HepG2 (cell line): ENCODE data around the gene NAT9. TPM values are rescaled to one million over a fixed set of nuclear protein-coding genes. Genes with fewer than 3 reads are reported as not detected.

ENCODE experiments used
- ATAC-seq: fragments of 200-7000 bp; cut with Tn5 transposase; 3 replicates; pipeline ENCODE4 v1.9.1; 2020; ENCODE audit warnings: mild to moderate bottlenecking, moderate library complexity
- BruUV-seq: library from RNA; stranded (reverse); fragments of 400-500 nt; replicated peaks from 2 replicates; lab custom pipeline; 2021; lab: Mats Ljungman, UMichigan
- CTCF ChIA-PET: fragments of 300-600 bp; formaldehyde crosslinking; extraction: SDS; loops from one replicate; lab custom pipeline; 2021; ENCODE audit warnings: low total read pairs, inconsistent platforms, low intra/inter-chr PET ratio; lab: Yijun Ruan, JAX
- POLR2A ChIA-PET: fragments of 350-600 bp; sonication (Branson Sonifier 250); formaldehyde crosslinking; loops from one replicate; lab custom pipeline; 2020; ENCODE audit warnings: antibody characterized with exemption, inconsistent platforms; lab: Yijun Ruan, JAX
- DNase-seq: peaks from one replicate; pipeline ENCODE4 v3.0.0-alpha.2; 2015; ENCODE audit warnings: low spot score
- FAIRE-seq: peaks from 3 replicates; lab custom pipeline; 2011; peaks lifted over from hg19 to GRCh38; lab: Jason Lieb, UNC
- H2AFZ ChIP-seq: one replicate; pipeline ENCODE4 v1.6.1; 2011; ENCODE audit warnings: low read length, inconsistent platforms
- H3K27ac ChIP-seq: fragments of 300-600 bp; 3 replicates; pipeline ENCODE4 v1.8.0; 2011; ENCODE audit warnings: mixed run types, mild to moderate bottlenecking, mixed read lengths, low read length, inconsistent platforms; ENCODE audit not compliant: insufficient read depth; ENCODE audit errors: extremely low read length
- H3K27me3 ChIP-seq, 2 experiments: fragments of 200-600 bp in 1 of 2; 2 replicates in 1 of 2; 3 replicates in 1 of 2; pipeline versions ENCODE4 v1.6.0 to v1.8.0; 2011; ENCODE audit warnings: low read length in 2 of 2, mild to moderate bottlenecking in 2 of 2, moderate library complexity in 2 of 2, inconsistent platforms in 1 of 2; ENCODE audit not compliant: insufficient read depth in 2 of 2, control insufficient read depth in 1 of 2
- H3K36me3 ChIP-seq, 2 experiments: fragments of 200-600 bp in 1 of 2; replicated peaks in 1 of 2; 2 replicates in 1 of 2; 3 replicates in 1 of 2; pipeline versions ENCODE4 v1.5.1 to v1.8.0; 2011; ENCODE audit warnings: low read length in 2 of 2, inconsistent platforms in 1 of 2; ENCODE audit not compliant: insufficient read depth in 2 of 2, control insufficient read depth in 1 of 2
- H3K4me1 ChIP-seq: 2 replicates; pipeline ENCODE4 v1.5.1; 2012; ENCODE audit warnings: low read length, inconsistent platforms; ENCODE audit not compliant: insufficient read depth
- H3K4me2 ChIP-seq: 2 replicates; pipeline ENCODE4 v1.6.0; 2011; ENCODE audit warnings: low read depth, low read length, inconsistent platforms
- H3K4me3 ChIP-seq, 3 experiments: fragments of 200-600 bp in 1 of 3; sonication (generic), shearing (Covaris generic) in 1 of 3; replicated peaks in 1 of 3; 2 replicates each; pipeline ENCODE4 v1.5.1; 2011 to 2016; ENCODE audit warnings: low read length in 3 of 3, inconsistent platforms in 2 of 3, low read depth in 2 of 3, mild to moderate bottlenecking in 2 of 3, control low read depth in 1 of 3, mixed read lengths in 1 of 3; ENCODE audit not compliant: insufficient read depth in 1 of 3
- H3K79me2 ChIP-seq: one replicate; pipeline ENCODE4 v1.6.1; 2011; ENCODE audit warnings: low read length, inconsistent platforms; ENCODE audit not compliant: insufficient read depth
- H3K9ac ChIP-seq: 2 replicates; pipeline ENCODE4 v1.6.0; 2011; ENCODE audit warnings: mild to moderate bottlenecking, low read depth, low read length, inconsistent platforms; ENCODE audit not compliant: insufficient read depth
- H3K9me3 ChIP-seq: 2 replicates; pipeline ENCODE4 v1.5.1; 2012; ENCODE audit warnings: mild to moderate bottlenecking, low read length
- H4K20me1 ChIP-seq: 2 replicates; pipeline ENCODE4 v1.6.0; 2011; ENCODE audit warnings: inconsistent platforms, mild to moderate bottlenecking, low read length, moderate library complexity; ENCODE audit not compliant: insufficient read depth
- ARID4A ChIP-seq: sonication (generic); formaldehyde crosslinking; IDR thresholded peaks from 2 replicates; pipeline ENCODE4 v1.5.0; 2020; ENCODE audit warnings: mild to moderate bottlenecking, missing genetic modification reagents, borderline replicate concordance
- ELF3 ChIP-seq: IDR thresholded peaks from 2 replicates; pipeline ENCODE4 v1.6.1; 2016; ENCODE audit warnings: missing genetic modification reagents, missing compliant biosample characterization
- GPBP1L1 ChIP-seq: sonication (generic); formaldehyde crosslinking; IDR thresholded peaks from 2 replicates; pipeline ENCODE4 v1.5.0; 2020; ENCODE audit warnings: mild to moderate bottlenecking, missing genetic modification reagents
- MTERF4 ChIP-seq: sonication (generic); formaldehyde crosslinking; IDR thresholded peaks from 2 replicates; pipeline ENCODE4 v1.8.0; 2023; ENCODE audit warnings: mild to moderate bottlenecking, missing genetic modification reagents
- NCOA1 ChIP-seq: sonication (generic); formaldehyde crosslinking; IDR thresholded peaks from 2 replicates; pipeline ENCODE4 v1.9.0; 2021; ENCODE audit warnings: missing genetic modification reagents
- POLR2AphosphoS5 ChIP-seq: IDR thresholded peaks from 2 replicates; pipeline ENCODE4 v1.6.1; 2012; ENCODE audit warnings: low read depth, low read length
- RORA ChIP-seq: sonication (generic); formaldehyde crosslinking; IDR thresholded peaks from 2 replicates; pipeline ENCODE4 v1.5.0; 2020; ENCODE audit warnings: mild to moderate bottlenecking, missing genetic modification reagents, moderate library complexity
- SOX5 ChIP-seq: IDR thresholded peaks from 2 replicates; pipeline ENCODE4 v1.6.1; 2016; ENCODE audit warnings: borderline replicate concordance
- ZFP41 ChIP-seq: sonication (generic); formaldehyde crosslinking; IDR thresholded peaks from 2 replicates; pipeline ENCODE4 v1.4.0; 2020; ENCODE audit warnings: mild to moderate bottlenecking, missing genetic modification reagents, borderline replicate concordance
- ZNF691 ChIP-seq: sonication (generic); formaldehyde crosslinking; IDR thresholded peaks from 2 replicates; pipeline ENCODE4 v1.4.0; 2020; ENCODE audit warnings: missing genetic modification reagents, low read depth, mild to moderate bottlenecking, borderline replicate concordance
- ZNF773 ChIP-seq: sonication (generic); formaldehyde crosslinking; IDR thresholded peaks from 2 replicates; pipeline ENCODE4 v1.4.0; 2020; ENCODE audit warnings: missing genetic modification reagents, borderline replicate concordance
- ZZZ3 ChIP-seq: sonication (generic); formaldehyde crosslinking; IDR thresholded peaks from 2 replicates; pipeline ENCODE4 v1.4.0; 2020; ENCODE audit warnings: missing genetic modification reagents, mild to moderate bottlenecking, borderline replicate concordance
- WGBS: methylation state at CpG from one replicate; pipeline ENCODE4 v1.1.6; 2017; ENCODE audit warnings: low lambda C conversion rate; 5-methylcytosine and 5-hydroxymethylcytosine counted together
- in situ Hi-C: cut with HindIII; loops from 2 replicates; pipeline ENCODE4 v1.10.0; 2017; ENCODE audit warnings: low pct_unique_long_range_greater_than_20kb; ENCODE audit not compliant: extremely low pct_ligation_motif_present
- intact Hi-C: fragments of 100-400 bp; cut with micrococcal nuclease; formaldehyde crosslinking; loops from one replicate; pipeline ENCODE4 v1.10.0; 2022; ENCODE audit not compliant: unreplicated experiment
- polyA plus RNA-seq, 8 experiments: library from polyadenylated mRNA; depleted of rRNA in 3 of 8; stranded (reverse) in 7 of 8; unstranded in 1 of 8; fragments of >200 nt; fragmentation: Illumina TruSeq in 4 of 8; extraction: Trizol in 4 of 8; gene quantifications; 2 replicates each; pipeline versions ENCODE4 v1.2.1 to v1.2.3, GENCODE V29; 2011 to 2016; ENCODE audit warnings: low read depth in 4 of 8, missing spikeins in 1 of 8, mixed read lengths in 1 of 8; ENCODE audit not compliant: insufficient read depth in 1 of 8
- total RNA-seq, 5 experiments: library from RNA; depleted of rRNA; stranded (reverse); fragments of >200 nt; fragmentation: Illumina TruSeq; extraction: Trizol; gene quantifications; 2 replicates each; pipeline ENCODE4 v1.2.3, GENCODE V29; 2016; ENCODE audit warnings: low read depth in 1 of 5

NAT9 gene
- total and polyA plus RNA-seq, 2 of the 13 experiments (the other 11 are each of a cell fraction or from before 2014, with no cell fraction given): 39.7 to 44.2 TPM

DNA sequence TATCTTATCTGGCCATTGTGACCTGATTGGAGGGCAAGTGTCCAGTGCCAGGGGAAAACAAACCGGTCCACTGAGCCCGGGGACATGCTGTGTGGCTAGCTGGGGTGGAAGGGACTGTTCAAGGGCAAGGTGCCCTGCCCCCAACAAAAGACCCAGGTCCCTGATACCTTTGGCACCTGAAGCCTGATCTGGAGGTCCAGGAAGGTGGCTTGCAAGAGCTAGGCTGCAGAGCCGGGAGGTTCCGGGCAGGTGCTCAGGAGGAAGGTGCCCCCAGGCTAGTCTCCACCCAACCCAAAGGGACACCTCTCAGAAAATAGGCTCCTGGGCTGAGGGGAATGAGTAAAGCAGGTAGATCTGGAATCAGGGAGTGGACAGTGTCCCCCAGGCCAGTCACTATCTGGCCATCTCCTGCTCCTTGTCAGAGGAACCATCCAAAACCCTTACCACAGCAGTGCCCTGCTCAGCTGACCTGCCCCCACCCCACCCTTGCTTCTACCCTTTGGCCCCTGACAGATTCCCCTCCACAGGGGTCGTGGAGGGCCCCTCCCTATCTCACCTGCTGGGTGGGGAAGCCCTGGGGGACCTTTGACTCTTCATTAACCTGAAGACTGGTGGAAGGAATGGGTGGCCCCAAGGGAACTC lies 6.2 kb downstream of the NAT9 start (continued):
- TF ChIP-seq MTERF4 (CRISPR knock-in tag): no peak

GRCh38 chr17:74769266-74769855 lies 6.8 kb downstream of the NAT9 start:
- POLR2A ChIA-PET: interaction anchor here (1.0 to 29.3 kb wide), 4 partner anchors 15 to 104 kb away, joined by 3 to 1459 read pairs (median 83); partner anchors contain the start of genes NHERF1 and RAB37
- Histone ChIP-seq H4K20me1 (peaks cover 20% of the 10 kb centered on the region; the same call in 1 of the 2 replicates), H3K27ac (peak overlapping the region; percentile 36), H3K27me3 (no peaks in the 10 kb centered on the region), H3K36me3 (peaks cover 38 to 77% of the 10 kb centered on the region in 2 experiments), H2AFZ (no peak overlapping the region), H3K4me1 (peaks cover 94% of the 10 kb centered on the region), H3K9me3 (no peaks in the 10 kb centered on the region), H3K4me3 (no peak overlapping the region), H3K79me2 (peaks cover 30% of the 10 kb centered on the region), H3K4me2 (no peak overlapping the region), H3K9ac (no peak overlapping the region)
- CTCF ChIA-PET: interaction anchor here (2.5 to 12.2 kb wide), 2 partner anchors 11 to 22 kb away, joined by 7 to 219 read pairs; partner anchors contain the start of gene NHERF1
- ATAC-seq: peak; percentile 0; the same call in 1 of the 3 replicates
- 81% methylated on average over 4 of the region's 6 CpGs for WGBS
- no TSS peak for BruUV-seq
- intact Hi-C loops (no loop called here), in situ Hi-C loops (no loop called here)
- FAIRE-seq: no peak
- no peak for DNase-seq
- TF ChIP-seq RORA (no peak), NCOA1 (CRISPR knock-in tag) (no peak), ZZZ3 (CRISPR knock-in tag) (no peak), GPBP1L1 (CRISPR knock-in tag) (no peak), SOX5 (CRISPR knock-in tag) (no peak), ZNF691 (CRISPR knock-in tag) (no peak), ELF3 (CRISPR knock-in tag) (no peak), ARID4A (no peak), ZNF773 (no peak), POLR2AphosphoS5 (no peak; the same call in 1 of the 2 replicates), ZFP41 (no peak)
